ENCODE measurements around the gene EPSTI1. TPM values are rescaled to one million over a fixed set of nuclear protein-coding genes. Genes with fewer than 3 reads are reported as not detected.

Gene EPSTI1
- total and polyA plus RNA-seq, 10 of the 15 experiments (the other 5 are each of a cell fraction or from before 2014, with no cell fraction given): 4.7 to 32.0 (median 24.2) TPM

DNA sequence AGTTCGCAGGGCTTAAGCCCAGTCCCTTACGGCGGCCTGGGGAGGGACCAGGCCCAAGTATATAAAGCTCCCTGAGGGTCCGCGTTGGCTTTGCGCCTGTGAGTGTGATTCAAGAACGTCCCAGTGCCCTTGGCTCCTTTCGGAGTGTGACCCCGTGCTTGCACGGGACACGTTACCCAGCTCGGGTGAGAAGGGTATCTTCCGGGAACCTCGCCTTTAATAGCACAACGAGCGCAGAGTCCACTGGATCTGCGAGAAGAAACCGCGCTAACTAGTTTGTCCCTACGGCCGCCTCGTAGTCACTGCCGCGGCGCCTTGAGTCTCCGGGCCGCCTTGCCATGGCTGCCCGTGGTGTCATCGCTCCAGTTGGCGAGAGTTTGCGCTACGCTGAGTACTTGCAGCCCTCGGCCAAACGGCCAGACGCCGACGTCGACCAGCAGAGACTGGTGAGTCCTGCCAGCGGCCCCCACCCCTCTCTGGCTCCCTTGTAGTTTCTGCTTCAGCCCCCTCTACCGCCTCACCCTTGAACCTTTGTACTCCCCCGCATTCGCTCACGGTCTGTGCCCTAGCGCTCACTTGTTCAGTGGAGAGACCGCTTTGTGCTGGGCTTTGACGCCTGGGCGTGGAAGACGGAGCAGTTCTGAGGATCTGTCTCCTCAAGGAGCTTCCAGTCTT, 31.4 kb upstream of the EPSTI1 start, which contains the start of gene DNAJC15 (continued):
- TF ChIP-seq, protein P1, sequence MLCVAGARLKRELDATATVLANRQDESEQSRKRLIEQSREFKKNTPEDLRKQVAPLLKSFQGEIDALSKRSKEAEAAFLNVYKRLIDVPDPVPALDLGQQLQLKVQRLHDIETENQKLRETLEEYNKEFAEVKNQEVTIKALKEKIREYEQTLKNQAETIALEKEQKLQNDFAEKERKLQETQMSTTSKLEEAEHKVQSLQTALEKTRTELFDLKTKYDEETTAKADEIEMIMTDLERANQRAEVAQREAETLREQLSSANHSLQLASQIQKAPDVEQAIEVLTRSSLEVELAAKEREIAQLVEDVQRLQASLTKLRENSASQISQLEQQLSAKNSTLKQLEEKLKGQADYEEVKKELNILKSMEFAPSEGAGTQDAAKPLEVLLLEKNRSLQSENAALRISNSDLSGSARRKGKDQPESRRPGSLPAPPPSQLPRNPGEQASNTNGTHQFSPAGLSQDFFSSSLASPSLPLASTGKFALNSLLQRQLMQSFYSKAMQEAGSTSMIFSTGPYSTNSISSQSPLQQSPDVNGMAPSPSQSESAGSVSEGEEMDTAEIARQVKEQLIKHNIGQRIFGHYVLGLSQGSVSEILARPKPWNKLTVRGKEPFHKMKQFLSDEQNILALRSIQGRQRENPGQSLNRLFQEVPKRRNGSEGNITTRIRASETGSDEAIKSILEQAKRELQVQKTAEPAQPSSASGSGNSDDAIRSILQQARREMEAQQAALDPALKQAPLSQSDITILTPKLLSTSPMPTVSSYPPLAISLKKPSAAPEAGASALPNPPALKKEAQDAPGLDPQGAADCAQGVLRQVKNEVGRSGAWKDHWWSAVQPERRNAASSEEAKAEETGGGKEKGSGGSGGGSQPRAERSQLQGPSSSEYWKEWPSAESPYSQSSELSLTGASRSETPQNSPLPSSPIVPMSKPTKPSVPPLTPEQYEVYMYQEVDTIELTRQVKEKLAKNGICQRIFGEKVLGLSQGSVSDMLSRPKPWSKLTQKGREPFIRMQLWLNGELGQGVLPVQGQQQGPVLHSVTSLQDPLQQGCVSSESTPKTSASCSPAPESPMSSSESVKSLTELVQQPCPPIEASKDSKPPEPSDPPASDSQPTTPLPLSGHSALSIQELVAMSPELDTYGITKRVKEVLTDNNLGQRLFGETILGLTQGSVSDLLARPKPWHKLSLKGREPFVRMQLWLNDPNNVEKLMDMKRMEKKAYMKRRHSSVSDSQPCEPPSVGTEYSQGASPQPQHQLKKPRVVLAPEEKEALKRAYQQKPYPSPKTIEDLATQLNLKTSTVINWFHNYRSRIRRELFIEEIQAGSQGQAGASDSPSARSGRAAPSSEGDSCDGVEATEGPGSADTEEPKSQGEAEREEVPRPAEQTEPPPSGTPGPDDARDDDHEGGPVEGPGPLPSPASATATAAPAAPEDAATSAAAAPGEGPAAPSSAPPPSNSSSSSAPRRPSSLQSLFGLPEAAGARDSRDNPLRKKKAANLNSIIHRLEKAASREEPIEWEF (IDR thresholded peaks at IDR 0.05; ENCODE audit: insufficient replicate concordance, low read depth, low read length): no peak
- TF ChIP-seq TBL1XR1 (IDR thresholded peaks at IDR 0.05; ENCODE audit: low read depth, low read length) (0 out of 2 replicates have a peak, but pooled peaks have one; percentile 12), TAF1 (IDR thresholded peaks at IDR 0.05; ENCODE audit: borderline replicate concordance, low read depth, low read length) (peak; percentile 82; the same call in 1 of the 2 replicates), STAT1 (conservative IDR thresholded peaks at IDR 0.05) (no peak), SIN3A (IDR thresholded peaks at IDR 0.05; ENCODE audit: low read depth, low read length) (no peak), ZSCAN29 (IDR thresholded peaks at IDR 0.05) (no peak), RELA (IDR thresholded peaks at IDR 0.05; ENCODE audit: borderline replicate concordance, partially characterized antibody) (no peak), PAX5 (IDR thresholded peaks at IDR 0.05; ENCODE audit: borderline replicate concordance, low read depth, low read length) (no peak), SMAD5 (IDR thresholded peaks at IDR 0.05; ENCODE audit: low read depth) (no peak), IKZF1 (conservative IDR thresholded peaks at IDR 0.05) (peak; percentile 71), SUZ12 (IDR thresholded peaks at IDR 0.05; ENCODE audit: unreplicated experiment) (no peak), HDGF (IDR thresholded peaks at IDR 0.05) (no peak), SREBF2 (IDR thresholded peaks at IDR 0.05; ENCODE audit: low read length) (no peak), CBFB (IDR thresholded peaks at IDR 0.05; ENCODE audit: low read depth) (peak; percentile 94), RFX5 (IDR thresholded peaks at IDR 0.05; ENCODE audit: low read depth, low read length) (0 out of 2 replicates have a peak, but pooled peaks have one; percentile 19), YY1 (IDR thresholded peaks at IDR 0.05; ENCODE audit: low read depth, low read length) (peak; percentile 94), CHD1 (IDR thresholded peaks at IDR 0.05; ENCODE audit: low read depth, low read length) (peak; percentile 79; the same call in 1 of the 2 replicates), HCFC1 (IDR thresholded peaks at IDR 0.05; ENCODE audit: low read length) (peak; percentile 59), YBX1 (IDR thresholded peaks at IDR 0.05) (no peak), HDAC6 (IDR thresholded peaks at IDR 0.05; ENCODE audit: unreplicated experiment) (no peak), RCOR1 (conservative IDR thresholded peaks at IDR 0.05; ENCODE audit: low read depth, low read length) (no peak)
- TF ChIP-seq, protein P2, sequence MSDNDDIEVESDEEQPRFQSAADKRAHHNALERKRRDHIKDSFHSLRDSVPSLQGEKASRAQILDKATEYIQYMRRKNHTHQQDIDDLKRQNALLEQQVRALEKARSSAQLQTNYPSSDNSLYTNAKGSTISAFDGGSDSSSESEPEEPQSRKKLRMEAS (IDR thresholded peaks at IDR 0.05; ENCODE audit: low read depth, low read length): peak; percentile 88
- TF ChIP-seq, protein P3, sequence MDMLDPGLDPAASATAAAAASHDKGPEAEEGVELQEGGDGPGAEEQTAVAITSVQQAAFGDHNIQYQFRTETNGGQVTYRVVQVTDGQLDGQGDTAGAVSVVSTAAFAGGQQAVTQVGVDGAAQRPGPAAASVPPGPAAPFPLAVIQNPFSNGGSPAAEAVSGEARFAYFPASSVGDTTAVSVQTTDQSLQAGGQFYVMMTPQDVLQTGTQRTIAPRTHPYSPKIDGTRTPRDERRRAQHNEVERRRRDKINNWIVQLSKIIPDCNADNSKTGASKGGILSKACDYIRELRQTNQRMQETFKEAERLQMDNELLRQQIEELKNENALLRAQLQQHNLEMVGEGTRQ (IDR thresholded peaks at IDR 0.05; ENCODE audit: borderline replicate concordance, low read depth, low read length): no peak; the same call in 1 of the 2 replicates
- TF ChIP-seq, protein P4, sequence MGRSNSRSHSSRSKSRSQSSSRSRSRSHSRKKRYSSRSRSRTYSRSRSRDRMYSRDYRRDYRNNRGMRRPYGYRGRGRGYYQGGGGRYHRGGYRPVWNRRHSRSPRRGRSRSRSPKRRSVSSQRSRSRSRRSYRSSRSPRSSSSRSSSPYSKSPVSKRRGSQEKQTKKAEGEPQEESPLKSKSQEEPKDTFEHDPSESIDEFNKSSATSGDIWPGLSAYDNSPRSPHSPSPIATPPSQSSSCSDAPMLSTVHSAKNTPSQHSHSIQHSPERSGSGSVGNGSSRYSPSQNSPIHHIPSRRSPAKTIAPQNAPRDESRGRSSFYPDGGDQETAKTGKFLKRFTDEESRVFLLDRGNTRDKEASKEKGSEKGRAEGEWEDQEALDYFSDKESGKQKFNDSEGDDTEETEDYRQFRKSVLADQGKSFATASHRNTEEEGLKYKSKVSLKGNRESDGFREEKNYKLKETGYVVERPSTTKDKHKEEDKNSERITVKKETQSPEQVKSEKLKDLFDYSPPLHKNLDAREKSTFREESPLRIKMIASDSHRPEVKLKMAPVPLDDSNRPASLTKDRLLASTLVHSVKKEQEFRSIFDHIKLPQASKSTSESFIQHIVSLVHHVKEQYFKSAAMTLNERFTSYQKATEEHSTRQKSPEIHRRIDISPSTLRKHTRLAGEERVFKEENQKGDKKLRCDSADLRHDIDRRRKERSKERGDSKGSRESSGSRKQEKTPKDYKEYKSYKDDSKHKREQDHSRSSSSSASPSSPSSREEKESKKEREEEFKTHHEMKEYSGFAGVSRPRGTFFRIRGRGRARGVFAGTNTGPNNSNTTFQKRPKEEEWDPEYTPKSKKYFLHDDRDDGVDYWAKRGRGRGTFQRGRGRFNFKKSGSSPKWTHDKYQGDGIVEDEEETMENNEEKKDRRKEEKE (IDR thresholded peaks at IDR 0.05): no peak

Measured in GM12878 (cell line).